ENCODE results near the gene LAYN. TPM values are rescaled to one million over a fixed set of nuclear protein-coding genes. Genes with fewer than 3 reads are reported as not detected.

Gene LAYN
- total RNA-seq, 1 donor, result 66.5 TPM

DNA sequence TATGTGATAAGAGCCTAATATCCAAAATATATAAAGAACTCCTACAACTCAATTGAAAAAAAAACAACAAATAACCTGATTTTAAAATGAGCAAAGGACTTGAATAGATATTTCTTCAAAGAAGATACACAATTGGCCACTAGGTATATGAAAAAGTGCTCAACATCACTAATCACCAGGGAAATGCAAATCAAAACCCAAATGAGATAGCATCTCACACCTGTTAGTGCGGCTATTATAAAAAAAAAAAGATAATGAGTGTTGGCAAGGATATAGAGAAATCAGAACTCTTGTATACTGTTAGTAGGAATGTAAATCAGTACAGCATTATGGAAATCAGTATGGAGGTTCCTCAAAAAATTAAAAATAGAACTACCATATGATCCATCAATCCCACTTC is 55.8 kb downstream of the LAYN start:
- H3K4me3 ChIP-seq (ENCODE audit: low read depth, low read length), result no peak overlapping the region
- TF ChIP-seq, protein P1, sequence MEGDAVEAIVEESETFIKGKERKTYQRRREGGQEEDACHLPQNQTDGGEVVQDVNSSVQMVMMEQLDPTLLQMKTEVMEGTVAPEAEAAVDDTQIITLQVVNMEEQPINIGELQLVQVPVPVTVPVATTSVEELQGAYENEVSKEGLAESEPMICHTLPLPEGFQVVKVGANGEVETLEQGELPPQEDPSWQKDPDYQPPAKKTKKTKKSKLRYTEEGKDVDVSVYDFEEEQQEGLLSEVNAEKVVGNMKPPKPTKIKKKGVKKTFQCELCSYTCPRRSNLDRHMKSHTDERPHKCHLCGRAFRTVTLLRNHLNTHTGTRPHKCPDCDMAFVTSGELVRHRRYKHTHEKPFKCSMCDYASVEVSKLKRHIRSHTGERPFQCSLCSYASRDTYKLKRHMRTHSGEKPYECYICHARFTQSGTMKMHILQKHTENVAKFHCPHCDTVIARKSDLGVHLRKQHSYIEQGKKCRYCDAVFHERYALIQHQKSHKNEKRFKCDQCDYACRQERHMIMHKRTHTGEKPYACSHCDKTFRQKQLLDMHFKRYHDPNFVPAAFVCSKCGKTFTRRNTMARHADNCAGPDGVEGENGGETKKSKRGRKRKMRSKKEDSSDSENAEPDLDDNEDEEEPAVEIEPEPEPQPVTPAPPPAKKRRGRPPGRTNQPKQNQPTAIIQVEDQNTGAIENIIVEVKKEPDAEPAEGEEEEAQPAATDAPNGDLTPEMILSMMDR (IDR thresholded peaks at IDR 0.05; ENCODE audit: insufficient read depth, low read depth, low read length), result no peak
- DNase-seq (ENCODE audit: low read depth), result no peak

- TF ChIP-seq, protein P1 (IDR thresholded peaks at IDR 0.05; ENCODE audit: insufficient read depth, low read depth, low read length), result no peak
- no peak for DNase-seq (ENCODE audit: low read depth)
- H3K4me3 ChIP-seq (ENCODE audit: low read depth, low read length), result no peak overlapping the region
Measured at GRCh38 chr11:111598148-111598547, 57.6 kb downstream of the LAYN start.

DNA sequence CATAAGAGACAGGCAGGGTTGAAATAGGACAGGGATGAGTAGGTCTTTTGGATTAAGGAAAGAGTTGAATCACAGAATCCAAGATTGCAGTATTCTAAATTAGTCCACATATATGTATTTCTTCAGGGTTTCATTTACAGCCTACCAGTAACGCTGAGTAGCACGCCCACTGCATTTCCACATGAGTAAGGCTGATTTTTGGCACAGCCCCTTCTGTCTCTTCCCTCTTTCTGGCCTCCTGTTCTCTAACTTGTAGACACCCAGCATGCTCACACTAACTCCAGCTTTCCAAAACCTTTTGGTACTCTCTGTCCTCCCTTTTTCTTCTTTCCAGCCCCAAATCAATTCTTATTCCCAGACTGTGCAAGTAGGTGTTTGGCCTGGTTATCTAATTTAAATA is 58.0 kb downstream of the LAYN start:
- DNase-seq (ENCODE audit: low read depth), result peak; percentile 42
- no peak overlapping the region for H3K4me3 ChIP-seq (ENCODE audit: low read depth, low read length)
- TF ChIP-seq, protein P1 (IDR thresholded peaks at IDR 0.05; ENCODE audit: insufficient read depth, low read depth, low read length), result no peak

- DNase-seq (ENCODE audit: low read depth), result no peak
- TF ChIP-seq, protein P1 (IDR thresholded peaks at IDR 0.05; ENCODE audit: insufficient read depth, low read depth, low read length), result no peak
Measured at GRCh38 chr11:111601636-111601978, 61.1 kb downstream of the LAYN start.

GRCh38 chr11:111601979-111602864 is 61.7 kb downstream of the LAYN start, which contains the start of gene SIK2:
SIK2 (plus strand) TSS chr11:111602449; CDS start chr11:111602564, 115 bp downstream.
- peak; percentile 96 for DNase-seq (ENCODE audit: low read depth)
- TF ChIP-seq, protein P1 (IDR thresholded peaks at IDR 0.05; ENCODE audit: insufficient read depth, low read depth, low read length), result peak; percentile 89
- peak within 1 kb of the TSS; percentile 92 for H3K4me3 ChIP-seq (ENCODE audit: low read depth, low read length)

More at GRCh38 chr11:111601636-111601978, 61.1 kb downstream of the LAYN start:
- peak overlapping the region; percentile 46 for H3K4me3 ChIP-seq (ENCODE audit: low read depth, low read length)

GRCh38 chr11:111602865-111603610 is 62.5 kb downstream of the LAYN start:
- DNase-seq (ENCODE audit: low read depth), result peak; percentile 63
- peak overlapping the region; percentile 92 for H3K4me3 ChIP-seq (ENCODE audit: low read depth, low read length)
- TF ChIP-seq, protein P1 (IDR thresholded peaks at IDR 0.05; ENCODE audit: insufficient read depth, low read depth, low read length), result no peak

All from fibroblast of villous mesenchyme (primary cell).